A673 (cell line): Measurements from ENCODE around the gene FBXL22. TPM values are rescaled to one million over a fixed set of nuclear protein-coding genes. Genes with fewer than 3 reads are reported as not detected.
"Not testable (repeated sequence)": the region's sequence is repeated elsewhere in the genome, so short reads cannot be mapped to it uniquely, and the experiment has no call there.

Source experiments
- BruUV-seq: library from RNA; stranded (reverse); fragments of 400-500 nt; replicated peaks from 2 replicates; lab custom pipeline; 2021; lab: Mats Ljungman, UMichigan
- CTCF ChIA-PET: fragments of 300-600 bp; sonication (Branson Sonifier 250); formaldehyde crosslinking; loops from one replicate; lab custom pipeline; 2022; ENCODE audit warnings: antibody characterized with exemption; lab: Charles Lee
- POLR2A ChIA-PET: fragments of 300-600 bp; sonication (Branson Sonifier 250); formaldehyde crosslinking; loops from one replicate; lab custom pipeline; 2022; ENCODE audit warnings: antibody characterized with exemption; ENCODE audit not compliant: low non-redundant PET; lab: Charles Lee
- DNase-seq: peaks from one replicate; pipeline ENCODE4 v3.0.0-alpha.2; 2015; ENCODE audit warnings: low spot score
- H3K27ac ChIP-seq: fragments of 200-600 bp; sonication (generic); 2 replicates; pipeline ENCODE4 v1.5.1; 2016; ENCODE audit warnings: mixed run types, low read depth, mild to moderate bottlenecking, mixed read lengths, antibody characterized with exemption, low read length; ENCODE audit not compliant: poor library complexity, severe bottlenecking
- H3K27me3 ChIP-seq: fragments of 200-600 bp; sonication (generic); replicated peaks from 2 replicates; pipeline ENCODE4 v1.6.1; 2017; ENCODE audit warnings: mixed run types, low read depth, mild to moderate bottlenecking, mixed read lengths, antibody characterized with exemption, low read length; ENCODE audit not compliant: insufficient read depth, poor library complexity
- H3K36me3 ChIP-seq: fragments of 200-600 bp; sonication (generic); 2 replicates; pipeline ENCODE4 v1.6.1; 2016; ENCODE audit warnings: mixed run types, mild to moderate bottlenecking, mixed read lengths, antibody characterized with exemption, low read length; ENCODE audit not compliant: insufficient read depth, poor library complexity, severe bottlenecking
- H3K4me1 ChIP-seq: fragments of 200-600 bp; sonication (generic); 2 replicates; pipeline ENCODE4 v1.6.1; 2017; ENCODE audit warnings: mixed run types, mild to moderate bottlenecking, mixed read lengths, antibody characterized with exemption, low read length; ENCODE audit not compliant: insufficient read depth, poor library complexity, severe bottlenecking
- H3K4me3 ChIP-seq: fragments of 200-600 bp; sonication (generic); 2 replicates; pipeline ENCODE4 v1.5.1; 2016; ENCODE audit warnings: low read depth, mixed run types, mild to moderate bottlenecking, mixed read lengths, low read length; ENCODE audit not compliant: poor library complexity, severe bottlenecking
- H3K9me3 ChIP-seq: fragments of 200-600 bp; sonication (generic); 2 replicates; pipeline ENCODE4 v1.6.1; 2016; ENCODE audit warnings: mixed run types, low read depth, mild to moderate bottlenecking, mixed read lengths, antibody characterized with exemption, low read length; ENCODE audit not compliant: poor library complexity, severe bottlenecking
- EZH2 ChIP-seq: fragments of 200-600 bp; sonication (generic); IDR thresholded peaks from 2 replicates; pipeline ENCODE4 v1.6.1; 2017; ENCODE audit warnings: borderline replicate concordance, low read depth, mild to moderate bottlenecking, mixed read lengths, antibody characterized with exemption, low read length; ENCODE audit not compliant: poor library complexity, severe bottlenecking
- intact Hi-C: fragments of 100-400 bp; cut with micrococcal nuclease; formaldehyde crosslinking; loops from one replicate; pipeline ENCODE4 v1.10.0; 2022; ENCODE audit not compliant: unreplicated experiment
- total RNA-seq: library from RNA; stranded (reverse); gene quantifications from 2 replicates; pipeline ENCODE4 v1.2.3, GENCODE V29; 2021
- TF ChIP-seq, protein P1 (sequence below): fragments of 300-800, 200-600 bp; sonication (generic); conservative IDR thresholded peaks from 2 replicates; pipeline ENCODE4 v1.5.1; 2017; ENCODE audit warnings: low read depth, mild to moderate bottlenecking, antibody characterized with exemption, low read length, moderate library complexity, mixed read lengths

Gene FBXL22
- total RNA-seq, 1 experiment from 2014 or later = 0.52 TPM

DNA sequence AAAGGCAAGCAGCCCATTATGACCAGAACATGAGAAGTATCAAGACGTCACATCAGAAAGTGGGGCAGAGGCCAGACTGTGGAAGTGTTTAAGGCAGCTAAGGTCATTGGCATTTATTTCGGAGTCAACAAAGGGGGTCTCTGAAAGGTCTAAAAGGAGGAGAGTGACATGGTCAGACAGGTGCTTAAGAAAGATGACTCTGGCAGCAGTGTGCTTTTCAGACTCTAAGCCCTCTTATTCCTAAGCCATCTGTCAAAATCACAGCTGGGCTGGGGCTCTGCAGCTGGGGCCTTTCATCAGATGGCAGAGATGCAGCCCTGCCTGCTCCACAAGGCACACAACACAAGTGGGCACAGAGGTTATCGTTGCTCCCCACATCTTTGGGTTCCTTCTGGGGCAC is 14.0 kb downstream of the FBXL22 start:
- intact Hi-C loops = loop anchor here (2.0 to 5.0 kb wide), 2 partner anchors 280 to 436 kb away; partner anchors contain the start of gene DAPK2
- POLR2A ChIA-PET = no interaction called here

DNA sequence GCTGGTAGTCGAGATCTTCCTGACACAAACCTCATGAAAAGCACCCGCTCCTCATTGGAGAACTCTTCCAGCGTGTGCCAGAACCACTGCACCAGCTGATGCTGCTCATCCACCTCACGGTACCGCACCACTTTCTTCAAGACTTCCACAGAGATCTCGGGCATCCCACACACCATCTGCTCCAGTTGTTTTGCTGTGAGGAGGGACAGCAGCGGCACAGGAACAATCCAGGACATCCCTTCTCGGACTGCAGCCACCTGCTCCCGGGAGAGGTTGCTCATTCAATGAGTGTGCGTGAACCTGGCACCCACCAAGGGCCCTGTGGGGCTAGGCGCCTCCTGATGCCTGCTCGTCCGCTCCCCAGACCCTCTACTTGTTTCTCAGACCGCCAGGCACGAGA is 15.1 kb downstream of the FBXL22 start:
- intact Hi-C loops = loop anchor here (5.0 kb wide), 1 partner anchor 435 kb away; the partner anchor contains the start of gene DAPK2
- H3K27ac ChIP-seq = peak overlapping the region; percentile 24
- POLR2A ChIA-PET = no interaction called here
- no peak overlapping the region for H3K4me3 ChIP-seq
- H3K9me3 ChIP-seq = no peaks in the 10 kb centered on the region
- CTCF ChIA-PET = no interaction called here
- BruUV-seq = no TSS peak
- peaks cover 26% of the 10 kb centered on the region for H3K4me1 ChIP-seq
- no peaks in the 10 kb centered on the region for H3K27me3 ChIP-seq
- H3K36me3 ChIP-seq = peaks cover 2% of the 10 kb centered on the region
- DNase-seq = no peak
- no peak for TF ChIP-seq EZH2
- TF ChIP-seq, protein P1, sequence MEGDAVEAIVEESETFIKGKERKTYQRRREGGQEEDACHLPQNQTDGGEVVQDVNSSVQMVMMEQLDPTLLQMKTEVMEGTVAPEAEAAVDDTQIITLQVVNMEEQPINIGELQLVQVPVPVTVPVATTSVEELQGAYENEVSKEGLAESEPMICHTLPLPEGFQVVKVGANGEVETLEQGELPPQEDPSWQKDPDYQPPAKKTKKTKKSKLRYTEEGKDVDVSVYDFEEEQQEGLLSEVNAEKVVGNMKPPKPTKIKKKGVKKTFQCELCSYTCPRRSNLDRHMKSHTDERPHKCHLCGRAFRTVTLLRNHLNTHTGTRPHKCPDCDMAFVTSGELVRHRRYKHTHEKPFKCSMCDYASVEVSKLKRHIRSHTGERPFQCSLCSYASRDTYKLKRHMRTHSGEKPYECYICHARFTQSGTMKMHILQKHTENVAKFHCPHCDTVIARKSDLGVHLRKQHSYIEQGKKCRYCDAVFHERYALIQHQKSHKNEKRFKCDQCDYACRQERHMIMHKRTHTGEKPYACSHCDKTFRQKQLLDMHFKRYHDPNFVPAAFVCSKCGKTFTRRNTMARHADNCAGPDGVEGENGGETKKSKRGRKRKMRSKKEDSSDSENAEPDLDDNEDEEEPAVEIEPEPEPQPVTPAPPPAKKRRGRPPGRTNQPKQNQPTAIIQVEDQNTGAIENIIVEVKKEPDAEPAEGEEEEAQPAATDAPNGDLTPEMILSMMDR = no peak

More for the DNA sequence above, 14.0 kb downstream of the FBXL22 start:
- Histone ChIP-seq H3K4me1 (peaks cover 26% of the 10 kb centered on the region), H3K27me3 (no peaks in the 10 kb centered on the region), H3K27ac (peak overlapping the region; percentile 91), H3K4me3 (no peak overlapping the region), H3K9me3 (no peaks in the 10 kb centered on the region), H3K36me3 (peaks cover 2% of the 10 kb centered on the region)
- no peak for TF ChIP-seq EZH2
- TF ChIP-seq, protein P1 = no peak
- no TSS peak for BruUV-seq
- no peak for DNase-seq
- CTCF ChIA-PET = interaction anchor here (1.4 kb wide), 2 partner anchors 456 to 542 kb away, joined by 12 to 17 read pairs; no protein-coding TSS in a partner anchor

DNA sequence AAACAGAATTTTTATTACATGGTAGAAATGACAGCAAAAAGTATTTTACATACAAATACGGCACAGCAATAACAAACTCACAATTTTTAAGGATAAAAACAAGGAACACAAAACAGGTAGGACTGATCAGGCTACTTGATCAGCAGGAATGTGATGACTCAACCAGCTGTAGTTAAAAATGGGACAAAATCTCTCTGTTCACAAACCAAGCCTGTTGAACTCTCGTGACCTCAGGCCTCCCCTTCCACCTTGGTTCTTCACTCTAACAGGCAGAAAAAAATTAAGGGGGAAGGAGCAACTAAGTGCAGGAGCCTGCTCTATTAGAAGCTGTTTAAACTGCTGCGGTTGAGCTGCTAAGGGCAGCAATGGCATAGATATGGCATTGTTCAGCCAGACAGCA is 18.7 kb downstream of the FBXL22 start:
- CTCF ChIA-PET = no interaction called here
- Histone ChIP-seq H3K27ac (no peak overlapping the region), H3K36me3 (no peaks in the 10 kb centered on the region), H3K4me3 (no peak overlapping the region), H3K27me3 (no peaks in the 10 kb centered on the region), H3K9me3 (no peaks in the 10 kb centered on the region), H3K4me1 (peaks cover 11% of the 10 kb centered on the region)
- no TSS peak for BruUV-seq
- no peak for TF ChIP-seq EZH2
- TF ChIP-seq, protein P1 = no peak
- DNase-seq = no peak
- intact Hi-C loops = no loop called here
- POLR2A ChIA-PET = no interaction called here

DNA sequence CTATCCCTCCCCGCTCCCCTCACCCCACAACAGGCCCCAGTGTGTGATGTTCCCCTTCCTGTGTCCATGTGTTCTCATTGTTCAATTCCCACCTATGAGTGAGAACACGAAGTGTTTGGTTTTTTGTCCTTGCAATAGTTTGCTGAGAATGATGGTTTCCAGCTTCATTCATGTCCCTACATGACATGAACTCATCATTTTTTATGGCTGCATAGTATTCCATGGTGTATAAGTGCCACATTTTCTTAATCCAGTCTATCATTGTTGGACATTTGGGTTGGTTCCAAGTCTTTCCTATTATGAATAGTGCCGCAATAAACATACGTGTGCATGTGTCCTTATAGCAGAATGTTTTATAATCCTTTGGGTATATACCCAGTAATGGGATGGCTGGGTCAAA is 20.0 kb downstream of the FBXL22 start:
- POLR2A ChIA-PET, H3K4me1 ChIP-seq, H3K9me3 ChIP-seq, H3K27ac ChIP-seq, H3K4me3 ChIP-seq, H3K27me3 ChIP-seq, CTCF ChIA-PET, BruUV-seq, H3K36me3 ChIP-seq, intact Hi-C loops, DNase-seq: not testable (repeated sequence)

DNA sequence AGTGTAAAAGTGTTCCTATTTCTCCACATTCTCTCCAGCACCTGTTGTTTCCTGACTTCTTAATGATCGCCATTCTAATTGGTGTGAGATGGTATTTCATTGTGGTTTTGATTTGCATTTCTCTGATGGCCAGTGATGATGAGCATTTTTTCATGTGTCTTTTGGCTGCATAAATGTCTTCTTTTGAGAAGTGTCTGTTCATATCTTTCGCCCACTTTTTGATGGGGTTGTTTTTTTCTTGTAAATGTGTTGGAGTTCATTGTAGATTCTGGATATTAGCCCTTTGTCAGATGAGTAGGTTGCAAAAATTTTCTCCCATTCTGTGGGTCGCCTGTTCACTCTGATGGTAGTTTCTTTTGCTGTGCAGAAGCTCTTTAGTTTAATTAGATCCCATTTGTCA is 20.4 kb downstream of the FBXL22 start:
- BruUV-seq, H3K27me3 ChIP-seq, H3K4me1 ChIP-seq, POLR2A ChIA-PET, DNase-seq, H3K36me3 ChIP-seq, intact Hi-C loops, H3K9me3 ChIP-seq, CTCF ChIA-PET, H3K27ac ChIP-seq, H3K4me3 ChIP-seq: not testable (repeated sequence)
